ENCODE measurements around the gene LBH.

Gene LBH

DNA sequence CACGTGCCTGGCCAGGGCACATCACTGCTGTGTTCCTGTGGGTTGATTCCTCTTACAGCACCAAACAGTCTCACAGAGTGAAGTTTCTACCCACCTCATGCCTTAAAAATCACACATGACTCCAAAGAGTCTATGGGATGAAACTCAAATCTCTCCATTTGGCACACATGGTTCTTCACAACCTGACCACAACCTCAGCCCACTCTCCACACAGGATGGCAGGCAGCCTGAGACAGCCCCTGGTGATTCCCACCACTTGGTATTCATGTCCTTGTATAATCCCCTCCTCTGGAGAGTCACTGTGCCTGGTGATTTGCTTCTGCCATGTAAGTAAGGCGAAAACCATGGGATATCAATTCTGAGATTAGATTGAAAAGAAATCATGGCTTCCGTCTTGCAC, 46.2 kb downstream of the LBH start:
- DNase-seq = no peak

DNA sequence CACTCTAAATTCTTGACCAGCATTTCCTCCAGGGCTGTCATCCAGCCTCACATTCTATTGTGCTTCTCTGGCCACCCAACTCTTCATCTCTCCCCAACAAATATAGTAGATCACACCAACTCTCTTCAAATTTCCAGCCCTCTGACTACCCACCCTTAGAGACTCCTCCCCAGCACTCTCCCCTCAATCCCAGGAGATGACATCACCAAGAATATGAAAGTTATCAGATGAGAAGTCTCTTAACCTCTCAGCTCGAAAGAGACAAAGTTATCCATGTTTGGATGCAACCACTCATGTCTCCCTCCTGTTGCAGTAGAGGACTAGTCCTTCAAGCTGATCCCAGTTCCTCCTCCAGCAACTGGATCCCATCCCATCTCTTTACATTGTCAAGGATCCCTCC, 47.1 kb downstream of the LBH start:
- no peak for DNase-seq

DNA sequence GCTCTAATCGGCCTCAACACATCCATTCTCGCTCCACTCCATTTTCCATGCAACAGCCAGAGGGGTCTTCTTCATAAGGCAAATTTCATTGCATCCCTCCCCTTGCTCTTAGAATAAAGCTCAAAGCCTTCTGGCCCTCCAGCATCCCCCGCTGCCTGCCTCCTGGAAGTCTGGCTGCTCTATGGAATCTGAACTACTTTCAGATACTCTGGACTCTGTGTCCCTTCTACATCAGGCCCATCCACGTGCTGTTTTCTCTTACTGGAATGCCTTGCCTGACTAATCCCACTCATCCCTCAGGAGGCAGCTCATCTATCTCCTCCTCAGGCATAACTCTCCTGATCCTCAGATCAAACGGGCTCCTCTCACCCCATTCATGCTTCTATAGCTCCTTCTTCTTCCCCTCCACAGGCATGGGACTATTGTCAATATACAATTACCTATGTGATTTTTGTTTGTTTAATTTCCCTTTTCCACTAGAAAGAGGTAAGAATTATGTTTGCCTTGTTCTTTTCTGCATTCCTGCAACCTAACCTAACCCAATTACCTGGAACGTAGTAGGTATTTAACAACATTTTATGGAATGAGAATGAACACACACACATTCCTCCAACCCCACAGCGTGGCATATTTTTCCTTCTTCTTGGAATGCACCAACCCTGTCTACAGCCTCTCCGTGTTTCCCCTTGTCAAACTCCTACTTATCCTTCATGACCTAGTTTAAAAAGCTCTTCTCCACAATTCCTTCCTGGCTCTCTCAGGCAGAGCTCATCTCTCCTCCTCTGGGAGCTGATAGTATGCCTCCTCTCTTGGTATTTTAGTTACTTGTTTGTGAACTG, 49.5 kb downstream of the LBH start:
- no peak for DNase-seq

DNA sequence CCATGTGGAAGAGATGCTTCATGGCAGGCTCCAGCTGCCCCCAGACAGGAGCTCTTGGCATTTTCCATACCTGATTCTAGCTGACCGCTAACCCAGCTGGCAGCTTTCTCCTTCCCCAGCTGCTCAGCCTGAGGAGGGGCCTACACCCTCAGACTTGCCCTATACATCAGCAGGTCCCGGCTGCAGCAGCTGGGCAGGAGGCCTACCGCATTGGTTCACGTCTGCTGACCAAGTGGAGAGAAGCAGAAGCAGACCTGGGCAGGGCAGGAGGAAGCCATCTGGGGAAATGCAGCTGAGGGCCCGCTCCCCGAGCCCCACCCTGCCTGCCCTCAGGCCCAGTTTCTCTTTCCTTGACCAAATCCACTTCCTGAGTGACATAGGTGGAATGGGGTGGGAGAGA, 50.7 kb downstream of the LBH start:
- no peak for DNase-seq

DNA sequence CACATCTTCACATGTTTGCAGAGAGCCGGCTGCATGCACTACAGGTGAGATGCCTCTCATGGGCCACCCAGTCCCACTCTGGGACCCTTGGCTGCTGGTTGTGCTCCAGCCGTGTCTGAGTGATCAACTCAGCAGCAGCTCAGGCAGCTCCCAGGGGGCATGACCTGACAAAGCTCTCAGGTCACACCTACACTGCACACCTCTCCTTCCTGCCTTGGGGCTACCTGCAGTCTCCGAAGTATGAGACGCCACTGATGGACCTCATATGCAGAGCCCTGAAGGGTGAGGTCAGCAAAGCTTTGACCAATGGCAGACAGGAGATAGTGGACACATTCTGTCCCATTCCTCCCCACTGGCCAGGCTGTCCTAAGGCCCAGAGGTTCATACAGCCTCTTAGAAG, 51.4 kb downstream of the LBH start:
- no peak for DNase-seq

DNA sequence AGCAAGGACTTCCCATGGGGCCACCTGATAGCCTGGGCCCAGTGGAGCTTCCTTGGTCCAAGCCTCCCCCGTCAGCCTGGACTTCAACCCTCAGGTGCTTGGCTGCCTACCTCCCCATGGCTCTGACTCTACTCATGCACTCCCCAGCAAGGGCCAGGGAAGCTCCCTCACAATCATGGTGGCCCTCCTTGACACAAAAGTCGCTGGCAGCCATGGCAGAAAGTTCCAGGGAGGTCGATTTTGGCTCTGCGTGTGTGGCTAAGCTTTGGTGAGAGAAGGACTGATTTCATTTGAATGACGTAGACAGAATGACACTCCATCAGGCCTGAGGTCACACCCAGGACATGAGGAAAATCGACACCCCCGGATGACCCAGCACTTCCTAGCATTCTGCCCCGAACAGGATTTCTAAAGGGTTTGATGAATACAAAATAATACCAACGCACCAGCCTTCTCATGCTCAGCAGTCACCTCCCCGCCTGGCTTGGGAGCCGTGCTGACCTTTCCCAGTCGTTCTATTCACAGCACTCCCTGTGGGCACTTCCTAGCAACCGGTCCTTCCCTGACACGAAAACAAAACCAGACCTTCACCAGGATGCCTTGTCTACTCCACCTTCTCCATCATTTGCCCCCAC, 52.7 kb downstream of the LBH start:
- DNase-seq = no peak

DNA sequence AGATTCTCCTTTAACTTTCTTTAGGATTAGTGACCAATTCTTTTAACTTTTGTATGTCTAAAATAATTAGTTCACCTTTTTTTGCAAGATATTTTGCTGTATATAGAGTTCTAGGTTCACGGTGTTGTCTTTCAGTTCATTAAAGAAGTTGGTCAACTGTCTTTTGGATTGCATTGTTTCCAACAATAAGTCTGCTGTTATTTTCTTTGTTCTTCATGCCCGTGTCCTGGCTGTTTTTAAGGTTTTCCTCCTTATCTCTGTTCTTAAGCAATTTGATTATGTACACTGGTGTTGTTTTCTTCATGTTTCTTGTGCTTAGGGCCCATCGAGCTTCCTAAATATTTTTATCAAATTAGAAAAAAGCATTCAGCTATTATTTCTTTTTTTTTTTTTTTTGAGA, 54.4 kb downstream of the LBH start:
- no peak for DNase-seq

DNA sequence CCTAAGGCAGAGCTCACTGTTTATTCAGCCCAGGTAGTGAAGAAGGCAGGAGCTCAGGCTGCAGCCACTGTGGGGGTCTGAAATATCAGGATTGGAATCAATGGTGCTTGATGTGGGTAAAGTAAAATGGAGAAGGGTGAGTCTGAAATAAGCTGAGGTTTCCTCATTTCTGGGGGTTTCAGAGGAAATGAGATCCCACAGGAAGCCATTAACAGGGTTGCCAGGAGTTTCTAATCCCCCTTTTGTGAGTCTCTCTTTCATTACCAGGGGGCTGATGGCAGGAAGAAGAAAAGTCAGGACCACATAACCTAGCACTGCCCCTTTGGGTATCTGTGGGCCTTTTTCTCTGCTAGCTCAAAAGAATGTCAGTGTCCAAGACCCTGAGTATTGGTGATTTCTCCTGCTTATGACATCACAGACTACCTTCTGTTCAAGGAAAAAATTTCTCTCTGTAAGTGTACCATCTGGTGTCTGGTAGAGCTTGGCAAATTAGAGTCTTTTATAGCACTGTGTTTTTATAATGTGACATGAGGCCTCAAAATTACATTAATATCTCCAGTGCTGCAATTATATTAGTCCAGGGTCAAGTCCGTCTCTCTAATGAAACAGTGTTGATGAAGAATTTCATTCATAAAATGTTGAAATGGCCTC, 56.0 kb downstream of the LBH start:
- DNase-seq = no peak

DNA sequence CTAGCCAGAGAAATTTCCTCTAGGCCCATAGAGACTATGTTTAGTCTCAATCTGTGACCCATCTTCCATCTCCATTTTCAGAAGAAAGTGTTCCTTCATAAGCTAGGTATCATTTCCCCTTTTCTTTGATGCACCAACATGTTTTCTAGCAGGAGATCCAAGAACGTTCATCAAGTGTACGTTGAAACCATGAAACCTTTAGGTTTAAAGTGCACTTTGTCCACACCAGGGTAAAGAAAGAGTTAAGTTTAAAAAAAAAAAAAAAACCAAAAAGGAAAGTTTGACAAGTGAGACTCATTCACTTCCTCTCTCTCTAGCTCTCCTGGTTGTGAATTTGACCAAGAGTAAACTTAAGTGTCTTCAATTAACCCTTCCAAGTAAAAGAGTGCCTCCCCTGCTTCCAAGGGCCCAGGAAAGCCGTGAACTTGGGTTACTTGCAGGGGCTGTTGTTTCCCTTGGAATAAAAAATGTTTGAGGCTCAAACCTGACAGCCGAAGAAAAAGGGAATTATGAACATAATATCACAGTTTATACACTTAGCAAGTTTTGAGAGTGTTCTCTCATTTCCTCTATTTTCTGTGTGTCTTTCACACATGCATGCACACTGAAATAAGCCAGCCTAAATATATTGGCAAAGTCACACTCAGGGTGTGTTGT, 56.7 kb downstream of the LBH start:
- no peak for DNase-seq

DNA sequence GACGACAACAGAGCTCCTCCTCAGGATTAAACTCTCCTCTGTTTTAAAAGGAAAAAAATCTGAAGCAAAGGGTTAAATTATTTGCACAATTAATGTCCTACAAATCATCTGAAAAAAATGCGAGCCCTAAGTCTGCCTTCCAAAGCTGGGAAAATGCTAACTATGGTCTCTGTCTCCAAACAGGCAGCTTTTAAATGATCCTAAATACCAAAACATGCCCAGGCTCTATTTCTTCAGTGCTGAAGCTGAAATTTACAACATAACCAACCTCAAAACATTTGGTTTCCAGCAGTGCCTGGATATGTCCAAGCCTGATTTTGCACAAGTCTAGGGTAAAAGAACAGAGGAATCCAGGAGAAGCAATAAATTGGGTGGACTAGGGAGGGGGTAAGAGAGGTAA, 57.2 kb downstream of the LBH start:
- no peak for DNase-seq

DNA sequence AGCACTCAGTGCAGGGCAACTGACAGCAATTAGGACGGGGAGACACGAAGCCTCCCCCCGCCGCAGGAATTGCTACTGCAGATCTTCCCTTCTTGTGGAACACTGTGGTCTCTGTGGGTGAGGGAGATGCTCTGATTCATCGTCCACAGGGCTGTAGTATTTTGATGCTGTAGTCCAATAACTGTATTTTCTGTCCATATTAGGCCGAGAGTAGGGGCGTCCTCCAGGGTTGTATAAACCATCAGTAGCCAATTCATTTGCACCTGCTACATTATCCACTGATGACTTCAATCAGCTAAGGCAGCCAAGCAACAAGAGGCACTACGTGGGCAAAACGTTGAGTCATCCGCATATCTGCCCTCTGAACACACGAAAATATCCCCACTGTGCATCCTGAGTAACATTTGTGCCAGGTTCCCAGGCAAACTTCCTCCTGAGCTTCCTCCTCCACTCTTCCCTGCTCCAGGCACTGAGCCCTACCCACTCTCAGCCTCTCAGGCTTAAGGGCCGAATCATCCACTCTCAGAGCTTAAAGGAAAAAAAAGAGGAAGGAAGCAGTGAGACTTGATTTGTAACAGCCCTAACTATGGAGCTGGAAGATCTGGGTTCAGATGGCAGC, 62.1 kb downstream of the LBH start:
- no peak for DNase-seq

DNA sequence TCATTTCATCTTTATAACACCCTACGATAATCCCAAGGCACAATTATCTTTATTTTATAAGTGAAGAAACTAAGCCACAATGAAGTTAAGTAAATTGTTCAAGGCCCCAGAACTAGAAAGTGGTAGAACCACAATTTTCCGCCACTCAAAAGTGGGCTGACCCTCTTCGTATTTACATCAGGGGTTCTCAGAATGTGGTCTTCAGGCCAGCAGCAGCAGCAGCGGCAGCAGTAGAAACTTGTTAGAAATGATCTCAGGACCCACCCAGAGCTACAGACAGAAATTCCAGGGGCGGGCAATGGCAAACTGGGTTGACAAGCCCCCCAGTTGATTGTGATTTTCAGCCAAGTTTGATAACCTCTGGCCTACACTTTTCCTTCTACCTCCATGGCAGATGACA, 62.8 kb downstream of the LBH start:
- DNase-seq = no peak

DNA sequence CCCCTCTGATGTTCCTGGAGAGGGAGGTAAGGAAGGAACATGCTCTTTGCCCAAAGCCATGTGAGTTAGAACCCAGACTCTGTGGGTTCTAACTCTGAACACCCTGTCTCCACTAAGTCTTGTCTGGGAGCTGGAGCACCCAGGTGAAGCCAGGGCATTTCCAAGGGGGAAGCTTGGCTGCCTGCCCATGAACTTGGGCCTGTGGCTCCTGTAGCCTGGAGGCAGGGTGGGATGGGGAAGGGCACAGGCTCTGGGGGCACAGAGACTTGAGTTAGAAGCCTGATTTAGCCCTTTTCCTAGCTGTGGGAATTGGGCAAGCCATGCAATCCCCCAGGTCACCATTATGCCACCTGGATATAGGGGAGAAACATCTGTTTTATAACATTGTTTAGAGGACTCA, 65.2 kb downstream of the LBH start:
- no peak for DNase-seq

DNA sequence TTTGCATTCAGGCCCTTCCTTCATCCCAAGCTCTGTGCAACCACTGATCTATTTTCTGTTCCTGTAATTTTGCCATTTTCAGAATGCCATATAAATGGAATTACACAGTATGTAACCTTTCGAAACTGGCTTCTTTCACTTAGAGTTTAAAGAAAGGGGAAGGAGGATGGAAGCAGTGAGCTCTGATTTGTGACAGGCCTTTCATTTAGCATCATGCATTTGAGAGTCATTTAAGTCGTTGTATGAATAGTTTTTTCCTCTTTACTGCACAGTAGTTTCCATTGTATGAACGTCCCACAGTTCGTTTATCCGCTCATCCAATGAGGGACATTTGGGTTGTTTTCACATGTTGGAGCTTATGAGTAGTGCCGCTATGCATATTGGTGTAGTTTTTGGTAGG, 67.0 kb downstream of the LBH start:
- DNase-seq = no peak

DNA sequence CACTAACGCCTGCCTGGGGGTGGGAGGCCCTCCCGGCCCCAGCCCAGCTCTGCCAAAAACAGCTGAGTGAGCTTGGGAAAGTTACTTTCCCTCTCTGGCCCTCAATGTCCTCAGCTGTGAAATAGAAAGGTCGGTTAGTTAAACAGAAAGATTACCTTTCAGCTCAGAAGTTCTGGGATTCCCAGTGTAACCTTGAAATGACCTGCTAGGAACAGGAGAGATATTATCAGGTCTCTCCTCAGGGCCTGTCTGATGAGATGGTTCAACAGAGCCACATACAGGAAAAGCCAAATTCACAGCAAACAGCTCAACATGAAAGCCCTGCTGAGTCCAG, 68.8 kb downstream of the LBH start:
- DNase-seq = no peak

DNA sequence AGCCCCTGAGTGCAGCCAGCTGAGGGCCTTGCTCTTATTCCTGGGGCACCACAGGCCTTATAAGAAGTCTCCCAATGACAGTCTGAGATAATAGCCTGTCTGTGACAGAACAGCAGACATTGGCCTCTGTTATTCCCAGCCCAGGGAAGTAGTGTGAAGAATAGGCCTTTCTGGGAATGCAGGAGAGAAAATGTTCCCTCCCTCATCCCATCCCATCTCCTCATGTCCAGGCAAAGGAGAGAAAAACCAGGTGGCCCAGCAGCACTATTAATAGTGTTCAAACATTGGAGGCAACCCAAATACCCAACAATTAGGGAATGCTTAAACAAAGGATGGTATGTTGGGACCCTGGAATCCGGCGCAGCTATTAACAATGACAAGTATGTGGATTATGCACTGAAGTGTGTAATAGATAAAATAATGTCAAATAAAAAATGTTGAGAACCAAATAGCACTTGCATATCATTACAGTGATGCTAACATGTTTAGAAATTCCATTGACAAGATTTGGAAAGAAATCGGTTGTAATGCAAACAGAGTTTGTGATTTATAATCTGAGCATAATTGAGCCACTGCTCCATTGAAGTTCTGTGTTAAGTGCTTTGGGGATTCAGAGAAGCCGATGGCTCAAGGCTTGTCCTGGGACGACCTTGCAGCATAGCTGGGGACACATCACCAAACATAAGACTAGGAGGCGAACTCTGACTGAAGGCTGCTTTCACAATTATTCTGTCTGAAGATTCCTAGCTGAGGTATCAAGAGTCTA, 69.3 kb downstream of the LBH start:
- DNase-seq = no peak

DNA sequence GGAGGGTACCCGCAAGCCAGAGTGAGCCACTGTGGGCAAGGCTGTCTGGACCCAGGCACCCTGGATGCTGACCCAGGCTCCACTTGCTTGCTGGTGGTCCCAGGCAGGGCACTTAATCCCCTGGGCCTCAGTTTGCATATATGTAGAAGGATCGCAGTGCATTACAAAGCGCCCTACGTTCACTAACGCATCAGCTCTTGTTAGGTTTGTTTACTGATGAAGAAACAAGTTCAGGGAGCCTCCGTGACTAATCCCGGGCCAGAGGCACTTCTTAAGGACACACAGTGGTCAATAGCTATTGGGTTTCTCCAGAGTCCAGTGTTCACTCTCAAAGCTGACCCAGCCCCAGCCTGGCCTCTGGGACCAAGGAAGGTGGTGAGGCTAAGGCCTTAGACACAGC, 70.2 kb downstream of the LBH start:
- no peak for DNase-seq

DNA sequence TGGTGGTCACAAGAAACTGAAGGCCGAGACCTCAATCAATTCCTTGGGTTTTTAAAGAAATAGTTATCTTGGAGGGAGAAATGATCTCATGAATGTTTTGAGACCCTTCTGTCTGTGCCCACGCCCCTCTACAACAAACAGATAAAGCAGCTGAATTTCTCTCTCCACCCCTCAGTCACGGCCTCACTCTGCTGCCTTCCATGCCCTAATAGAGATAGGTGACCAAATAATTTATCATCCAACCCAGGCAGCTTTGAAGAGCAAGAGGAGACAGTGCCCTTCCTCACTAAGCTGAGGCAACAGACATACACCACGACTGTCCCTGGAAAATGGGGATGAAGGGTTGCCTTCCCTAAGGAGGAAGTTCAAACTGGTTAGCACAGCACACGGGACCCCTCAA, 71.2 kb downstream of the LBH start:
- DNase-seq = no peak

DNA sequence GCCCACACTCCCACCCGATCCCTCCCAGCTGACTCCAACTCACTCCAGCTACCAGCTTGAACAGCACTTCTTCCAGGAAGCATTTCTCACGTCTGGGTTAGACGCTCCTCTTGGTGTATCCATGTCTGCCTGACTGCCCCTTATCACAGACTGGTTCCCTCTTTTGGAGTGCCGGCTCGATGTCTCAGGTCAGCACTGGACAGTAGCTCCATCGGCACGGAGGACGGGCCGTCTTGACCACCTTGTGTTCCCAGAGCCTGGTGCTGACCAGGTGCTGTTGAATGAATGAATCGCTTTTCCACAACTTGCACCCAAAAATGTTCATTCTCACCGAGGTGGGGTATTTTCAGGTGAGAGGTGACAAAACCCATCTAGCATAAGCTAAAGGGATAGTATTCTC, 71.8 kb downstream of the LBH start:
- no peak for DNase-seq

DNA sequence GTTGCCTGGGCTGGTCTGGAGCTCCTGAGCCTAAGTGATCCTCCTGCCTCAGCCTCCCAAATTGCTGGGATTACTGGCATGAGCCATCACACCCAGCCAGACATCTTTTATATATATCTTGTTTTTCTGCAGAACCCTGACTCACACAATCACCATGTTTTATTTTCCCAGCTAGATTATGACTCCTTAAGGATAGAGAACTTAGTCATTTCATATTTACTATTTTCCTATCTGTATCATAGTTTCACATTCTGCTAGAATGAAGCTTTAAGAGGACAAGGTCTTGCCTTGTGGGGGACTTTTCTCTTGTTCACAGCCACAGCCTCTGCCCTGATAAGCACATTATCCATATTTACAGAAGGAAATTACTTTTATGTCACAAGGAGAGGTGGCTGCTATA, 73.9 kb downstream of the LBH start:
- no peak for DNase-seq

DNA sequence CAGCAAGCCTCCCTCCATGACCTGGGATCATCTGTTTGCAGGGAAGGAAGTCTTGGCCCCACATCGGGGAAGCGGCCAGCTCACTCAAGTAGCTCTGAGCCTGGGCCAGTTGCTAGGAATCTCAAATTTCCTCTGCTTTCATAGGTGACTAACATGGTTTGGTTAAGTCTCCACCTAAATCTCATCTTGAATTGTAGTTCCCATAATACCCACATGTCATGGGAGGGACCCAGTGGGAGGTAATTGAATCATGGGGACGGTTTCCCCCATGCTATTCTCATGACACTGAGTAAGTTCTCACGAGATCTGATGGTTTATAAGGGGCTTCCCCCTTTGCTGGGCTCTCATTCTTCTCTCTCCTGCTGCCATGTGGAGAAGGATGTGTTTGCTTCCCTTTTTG, 75.2 kb downstream of the LBH start:
- peak; percentile 34 for DNase-seq

DNA sequence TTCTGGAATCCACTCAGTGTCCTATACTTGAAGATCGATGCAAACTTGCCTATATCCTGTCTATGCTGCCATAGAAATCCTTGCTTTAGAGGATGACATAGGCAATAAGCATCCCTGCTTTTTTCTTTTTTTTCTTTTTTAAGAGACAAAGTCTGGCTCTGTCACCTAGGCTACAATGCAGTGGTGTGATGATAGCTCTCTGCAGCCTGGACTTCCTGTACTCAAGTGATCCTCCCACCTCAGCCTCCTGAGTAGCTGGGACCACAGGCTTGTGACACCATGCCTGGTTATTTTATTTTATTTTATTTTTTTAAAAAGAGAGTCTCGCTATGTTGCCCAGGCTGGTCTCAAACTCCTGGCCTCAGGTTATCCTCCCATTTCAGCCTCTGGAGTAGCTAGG, 76.9 kb downstream of the LBH start:
- DNase-seq = no peak

Measured in stimulated activated CD8-positive, alpha-beta memory T cell treated with anti-CD3 and anti-CD28 coated beads, Interleukin-4, amount 100 ng/mL, for 48 hours (primary cell).